ENCODE results near the gene MAGI2.

- TF ChIP-seq CTCF (IDR thresholded peaks at IDR 0.05) (no peak), POLR2A (IDR thresholded peaks at IDR 0.05) (no peak)
Measured at GRCh38 chr7:78688376-78688775, 765.1 kb downstream of the MAGI2 start.

Data from body of pancreas (tissue), 4 donors.